GM19372 (cell line): ENCODE data around the gene CAMK2D.
A peak's percentile ranks its signal among the peaks of the same experiment; 100 is the strongest.

ENCODE experiments used
- ATAC-seq: cut with Tn5 transposase; IDR thresholded peaks from one replicate; pipeline ENCODE4 v1.9.1; 2021; ENCODE audit warnings: mild to moderate bottlenecking, low read depth, moderate library complexity; ENCODE audit not compliant: unreplicated experiment

Gene CAMK2D

GRCh38 chr4:113547487-113548042, 214.0 kb downstream of the CAMK2D start:
- peak; percentile 99 for ATAC-seq

- ATAC-seq, result no peak
Measured at GRCh38 chr4:113541933-113542332, 219.6 kb downstream of the CAMK2D start.

- no peak for ATAC-seq
Measured at GRCh38 chr4:113540859-113541258, 220.7 kb downstream of the CAMK2D start.

- peak; percentile 51 for ATAC-seq
Measured at GRCh38 chr4:113539408-113539807, 222.1 kb downstream of the CAMK2D start.

- ATAC-seq, result no peak
Measured at GRCh38 chr4:113537628-113538027, 223.9 kb downstream of the CAMK2D start.

- ATAC-seq, result no peak
Measured at GRCh38 chr4:113537203-113537602, 224.3 kb downstream of the CAMK2D start.

GRCh38 chr4:113534711-113535110, 226.8 kb downstream of the CAMK2D start:
- no peak for ATAC-seq

GRCh38 chr4:113531572-113531971, 230.0 kb downstream of the CAMK2D start:
- ATAC-seq, result no peak

- no peak for ATAC-seq
Measured at GRCh38 chr4:113528395-113528794, 233.1 kb downstream of the CAMK2D start.

GRCh38 chr4:113525521-113525920, 236.0 kb downstream of the CAMK2D start:
- no peak for ATAC-seq

- peak; percentile 29 for ATAC-seq
Measured at GRCh38 chr4:113524505-113525186, 236.9 kb downstream of the CAMK2D start.

- peak; percentile 88 for ATAC-seq
Measured at GRCh38 chr4:113524096-113524495, 237.4 kb downstream of the CAMK2D start.

GRCh38 chr4:113522433-113522832, 239.1 kb downstream of the CAMK2D start:
- ATAC-seq, result no peak

- no peak for ATAC-seq
Measured at GRCh38 chr4:113513382-113513781, 248.2 kb downstream of the CAMK2D start.

- ATAC-seq, result no peak
Measured at GRCh38 chr4:113512880-113513279, 248.7 kb downstream of the CAMK2D start.

GRCh38 chr4:113511944-113512343, 249.6 kb downstream of the CAMK2D start:
- ATAC-seq, result no peak

- ATAC-seq, result no peak
Measured at GRCh38 chr4:113509851-113510250, 251.7 kb downstream of the CAMK2D start.

- ATAC-seq, result no peak
Measured at GRCh38 chr4:113505044-113505443, 256.5 kb downstream of the CAMK2D start.

- ATAC-seq, result no peak
Measured at GRCh38 chr4:113504422-113504821, 257.1 kb downstream of the CAMK2D start.

- no peak for ATAC-seq
Measured at GRCh38 chr4:113503691-113504090, 257.8 kb downstream of the CAMK2D start.

GRCh38 chr4:113502906-113503305, 258.6 kb downstream of the CAMK2D start:
- ATAC-seq, result no peak

- no peak for ATAC-seq
Measured at GRCh38 chr4:113502476-113502875, 259.1 kb downstream of the CAMK2D start.
